ENCODE data around the gene ZNF625. TPM values are rescaled to one million over a fixed set of nuclear protein-coding genes. Genes with fewer than 3 reads are reported as not detected.

Gene ZNF625
- total RNA-seq, 1 experiment from 2014 or later: not detected

DNA sequence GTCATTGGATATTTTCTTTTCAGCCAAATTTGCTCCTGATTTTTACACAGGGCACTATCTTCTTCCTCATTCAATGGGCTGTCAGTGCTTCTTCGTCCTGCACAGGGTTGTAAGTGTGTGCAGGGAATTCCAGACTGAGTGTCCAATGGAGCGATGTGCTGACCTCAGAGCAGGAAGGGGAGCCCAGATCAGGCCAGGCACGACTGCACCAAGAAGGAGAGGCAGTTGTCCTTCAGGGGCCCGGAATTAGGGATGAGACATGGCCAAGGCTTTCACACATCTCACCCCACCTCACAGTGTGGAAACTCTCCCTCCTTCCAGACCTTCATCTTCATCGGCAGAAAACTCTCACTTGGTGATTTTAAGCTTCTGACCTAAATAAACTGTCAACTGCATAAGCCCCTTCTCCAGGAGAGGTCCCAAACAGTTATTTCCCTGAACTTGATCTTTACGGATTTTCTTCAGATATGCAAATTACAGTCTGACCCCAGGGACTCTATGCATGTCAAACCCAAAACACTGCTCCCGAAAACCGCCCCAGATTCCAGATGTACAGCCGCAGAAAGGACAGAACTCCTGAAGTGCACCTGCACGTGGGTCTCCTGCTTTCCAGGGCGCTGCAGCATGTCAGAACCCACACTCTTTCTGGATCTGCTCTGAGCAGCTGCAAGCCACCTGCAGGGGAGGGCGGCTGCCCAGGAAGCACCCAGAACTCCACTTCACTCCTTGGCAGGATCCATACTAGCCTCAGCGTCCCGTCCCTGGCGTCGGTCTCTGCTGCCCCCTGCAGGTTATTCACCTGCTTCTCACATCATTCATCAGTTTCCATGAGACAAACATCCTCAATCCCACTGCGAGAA, 15.8 kb downstream of the ZNF625 start:
- CTCF ChIA-PET: interaction anchor here (0.6 to 2.4 kb wide), 10 partner anchors 14 to 501 kb away, joined by 3 to 21 read pairs (median 4); partner anchors contain the start of genes ZNF442, ZNF491 and ZNF700
- Mint-ChIP-seq H3K27me3 (ENCODE audit: unreplicated experiment) (no peaks in the 10 kb centered on the region), H3K4me1 (ENCODE audit: low read depth, unreplicated experiment) (peaks cover 11% of the 10 kb centered on the region), H3K36me3 (ENCODE audit: insufficient read depth, unreplicated experiment) (peaks cover 27% of the 10 kb centered on the region), H3K4me3 (ENCODE audit: low read depth, unreplicated experiment) (peak overlapping the region; percentile 78), H3K9me3 (ENCODE audit: low read depth, unreplicated experiment) (peaks cover 4% of the 10 kb centered on the region), H3K27ac (ENCODE audit: unreplicated experiment) (peak overlapping the region; percentile 76)
- intact Hi-C loops (cut with micrococcal nuclease; ENCODE audit: unreplicated experiment): loop anchor here (1.0 to 5.0 kb wide), 5 partner anchors 153 to 438 kb away; partner anchors contain the start of gene ZNF763
- TF ChIP-seq, protein P1, sequence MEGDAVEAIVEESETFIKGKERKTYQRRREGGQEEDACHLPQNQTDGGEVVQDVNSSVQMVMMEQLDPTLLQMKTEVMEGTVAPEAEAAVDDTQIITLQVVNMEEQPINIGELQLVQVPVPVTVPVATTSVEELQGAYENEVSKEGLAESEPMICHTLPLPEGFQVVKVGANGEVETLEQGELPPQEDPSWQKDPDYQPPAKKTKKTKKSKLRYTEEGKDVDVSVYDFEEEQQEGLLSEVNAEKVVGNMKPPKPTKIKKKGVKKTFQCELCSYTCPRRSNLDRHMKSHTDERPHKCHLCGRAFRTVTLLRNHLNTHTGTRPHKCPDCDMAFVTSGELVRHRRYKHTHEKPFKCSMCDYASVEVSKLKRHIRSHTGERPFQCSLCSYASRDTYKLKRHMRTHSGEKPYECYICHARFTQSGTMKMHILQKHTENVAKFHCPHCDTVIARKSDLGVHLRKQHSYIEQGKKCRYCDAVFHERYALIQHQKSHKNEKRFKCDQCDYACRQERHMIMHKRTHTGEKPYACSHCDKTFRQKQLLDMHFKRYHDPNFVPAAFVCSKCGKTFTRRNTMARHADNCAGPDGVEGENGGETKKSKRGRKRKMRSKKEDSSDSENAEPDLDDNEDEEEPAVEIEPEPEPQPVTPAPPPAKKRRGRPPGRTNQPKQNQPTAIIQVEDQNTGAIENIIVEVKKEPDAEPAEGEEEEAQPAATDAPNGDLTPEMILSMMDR (IDR thresholded peaks at IDR 0.05; ENCODE audit: unreplicated experiment): peak; percentile 73
- DNase-seq: peak; percentile 86
- BruUV-seq (replicated peaks): no TSS peak

DNA sequence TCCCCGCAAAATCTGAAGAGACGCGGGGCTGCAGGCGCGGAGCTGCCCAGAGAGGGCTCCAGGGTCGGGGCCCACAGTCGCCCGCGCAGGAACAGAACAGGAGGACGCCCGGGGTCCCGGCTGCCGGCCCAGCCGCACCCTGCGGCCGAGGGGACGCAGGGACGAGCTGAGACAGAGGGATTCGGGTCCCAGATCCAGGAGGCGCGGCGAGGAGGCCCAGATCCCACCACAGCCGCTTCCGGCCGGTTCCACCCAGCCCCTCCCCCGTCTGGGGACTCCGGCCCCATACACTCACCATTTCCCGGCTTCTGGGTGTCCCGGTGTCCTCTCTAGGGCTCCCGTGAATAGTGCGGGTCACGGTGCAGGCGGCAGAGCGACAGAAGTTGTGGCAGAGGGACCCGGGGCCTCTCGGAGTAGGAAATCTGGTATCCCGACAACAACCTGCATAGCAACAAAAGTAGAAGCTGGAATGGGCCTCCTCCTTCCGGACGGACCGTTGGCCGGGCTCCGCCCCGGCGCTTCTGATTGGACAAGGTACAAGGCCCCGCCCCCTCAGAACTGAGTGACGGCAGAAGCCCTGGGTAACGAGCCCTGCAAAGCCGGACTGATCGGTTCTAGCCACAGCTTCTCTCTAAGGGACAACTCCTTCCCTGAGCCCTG, 16.5 kb downstream of the ZNF625 start, which contains the start of gene ZNF20:
Gene ZNF20 (minus strand): TSS at position 466 of the 660 bp plus-strand sequence. CDS start 168 bp downstream, at position 298.
- peak; percentile 95 for DNase-seq
- no TSS peak for BruUV-seq (replicated peaks)
- no peaks in the 10 kb centered on the region for H3K9me3 Mint-ChIP-seq (ENCODE audit: low read depth, unreplicated experiment)
- no peaks in the 10 kb centered on the region for H3K27me3 Mint-ChIP-seq (ENCODE audit: unreplicated experiment)
- H3K4me3 Mint-ChIP-seq (ENCODE audit: low read depth, unreplicated experiment): peak within 1 kb of the TSS; percentile 78
- peak within 1 kb of the TSS; percentile 76 for H3K27ac Mint-ChIP-seq (ENCODE audit: unreplicated experiment)
- intact Hi-C loops (cut with micrococcal nuclease; ENCODE audit: unreplicated experiment): loop anchor here (2.0 to 5.0 kb wide), 3 partner anchors 153 to 438 kb away; partner anchors contain the start of gene ZNF763
- peaks cover 35% of the 10 kb centered on the region for H3K36me3 Mint-ChIP-seq (ENCODE audit: insufficient read depth, unreplicated experiment)
- TF ChIP-seq, protein P1 (IDR thresholded peaks at IDR 0.05; ENCODE audit: unreplicated experiment): no peak
- H3K4me1 Mint-ChIP-seq (ENCODE audit: low read depth, unreplicated experiment): peaks cover 11% of the 10 kb centered on the region
- CTCF ChIA-PET: interaction anchor here (0.6 to 2.4 kb wide), 10 partner anchors 14 to 500 kb away, joined by 3 to 21 read pairs (median 4); partner anchors contain the start of genes ZNF442, ZNF491 and ZNF700

DNA sequence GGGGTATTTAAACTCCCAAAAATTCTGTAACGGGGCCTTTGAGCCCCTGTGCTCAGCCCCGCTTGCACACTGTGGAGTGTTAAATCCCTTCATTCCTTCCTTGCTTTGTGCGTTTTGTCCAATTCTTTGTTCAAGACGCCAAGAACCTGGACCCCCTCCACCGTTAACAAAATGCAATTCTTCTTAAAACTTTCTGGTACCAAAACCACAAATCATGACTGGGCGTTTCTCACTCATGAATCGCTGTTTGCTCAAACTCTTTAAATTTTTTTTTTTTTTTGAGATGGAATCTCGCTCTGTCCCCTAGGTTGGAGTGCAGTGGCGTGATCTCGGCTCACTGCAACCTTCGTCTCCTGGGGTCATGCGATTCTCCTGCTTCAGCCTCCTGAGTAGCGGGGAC, 17.3 kb downstream of the ZNF625 start:
- Mint-ChIP-seq H3K9me3 (ENCODE audit: low read depth, unreplicated experiment) (no peaks in the 10 kb centered on the region), H3K27ac (ENCODE audit: unreplicated experiment) (peak overlapping the region; percentile 76), H3K4me3 (ENCODE audit: low read depth, unreplicated experiment) (peak overlapping the region; percentile 78), H3K36me3 (ENCODE audit: insufficient read depth, unreplicated experiment) (peaks cover 38% of the 10 kb centered on the region), H3K4me1 (ENCODE audit: low read depth, unreplicated experiment) (peaks cover 11% of the 10 kb centered on the region), H3K27me3 (ENCODE audit: unreplicated experiment) (no peaks in the 10 kb centered on the region)
- BruUV-seq (replicated peaks): no TSS peak
- intact Hi-C loops (cut with micrococcal nuclease; ENCODE audit: unreplicated experiment): no loop called here
- CTCF ChIA-PET: interaction anchor here (2.0 to 2.4 kb wide), 2 partner anchors 215 to 341 kb away, joined by 16 to 21 read pairs; partner anchors contain the start of genes ZNF491 and ZNF700
- TF ChIP-seq, protein P1 (IDR thresholded peaks at IDR 0.05; ENCODE audit: unreplicated experiment): no peak
- no peak for DNase-seq

DNA sequence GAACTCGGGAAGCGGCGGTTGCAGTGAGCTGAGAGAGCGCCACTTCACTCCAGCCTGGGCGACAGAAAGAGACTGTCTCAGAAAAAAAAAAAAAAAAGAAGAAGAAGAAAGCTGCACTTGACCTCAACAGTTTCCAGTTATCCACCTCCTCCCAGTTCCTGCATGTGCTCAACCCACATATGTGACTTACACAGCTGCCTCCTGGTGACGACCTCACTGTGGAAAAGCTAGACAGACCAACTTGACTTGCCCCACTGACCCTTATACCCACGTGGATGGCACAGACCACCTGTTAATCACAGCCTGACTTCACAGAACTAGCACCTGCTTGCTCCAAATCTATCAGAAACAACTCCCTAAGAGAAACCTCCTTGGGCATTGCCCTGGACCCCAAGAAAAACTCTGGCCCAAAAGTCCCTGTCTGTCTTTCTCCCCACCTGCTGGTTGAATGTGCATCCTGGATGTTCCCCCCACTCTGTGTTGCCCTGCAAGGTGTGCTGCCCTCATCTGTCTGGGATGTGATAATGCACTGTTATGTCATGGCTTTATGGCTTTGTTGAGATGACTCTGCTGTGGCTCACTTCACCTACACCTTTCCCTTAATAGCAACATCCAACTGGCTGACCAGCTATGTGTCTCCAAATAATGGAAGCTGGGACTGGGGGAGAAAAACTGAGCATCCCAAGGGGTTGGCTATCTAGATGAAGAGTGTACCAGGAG, 19.2 kb downstream of the ZNF625 start:
- BruUV-seq (replicated peaks): no TSS peak
- Mint-ChIP-seq H3K27me3 (ENCODE audit: unreplicated experiment) (no peaks in the 10 kb centered on the region), H3K36me3 (ENCODE audit: insufficient read depth, unreplicated experiment) (peaks cover 47% of the 10 kb centered on the region), H3K4me1 (ENCODE audit: low read depth, unreplicated experiment) (peaks cover 11% of the 10 kb centered on the region), H3K9me3 (ENCODE audit: low read depth, unreplicated experiment) (peaks cover under 1% of the 10 kb centered on the region), H3K27ac (ENCODE audit: unreplicated experiment) (no peak overlapping the region), H3K4me3 (ENCODE audit: low read depth, unreplicated experiment) (no peak overlapping the region)
- CTCF ChIA-PET: no interaction called here
- no peak for DNase-seq
- intact Hi-C loops (cut with micrococcal nuclease; ENCODE audit: unreplicated experiment): no loop called here
- TF ChIP-seq, protein P1 (IDR thresholded peaks at IDR 0.05; ENCODE audit: unreplicated experiment): no peak

Measured in Calu3 (cell line).